DOHH2 (cell line): ENCODE results near the gene AVPR2.

Source experiments
- H3F3A ChIP-seq: fragments of 200-600 bp; sonication (generic), shearing (Covaris generic); 2 replicates; pipeline ENCODE4 v1.6.0; 2016; ENCODE audit warnings: antibody characterized with exemption, mild to moderate bottlenecking; ENCODE audit not compliant: control insufficient read depth, insufficient read depth
- H3K27ac ChIP-seq: fragments of 200-600 bp; sonication (generic); 2 replicates; pipeline ENCODE4 v1.5.1; 2014; ENCODE audit warnings: low read depth, mild to moderate bottlenecking, low read length, moderate library complexity
- H3K27me3 ChIP-seq: fragments of 200-600 bp; sonication (generic); 2 replicates; pipeline ENCODE4 v1.6.1; 2014; ENCODE audit warnings: mild to moderate bottlenecking, low read length, mixed read lengths; ENCODE audit not compliant: control insufficient read depth
- H3K36me3 ChIP-seq: fragments of 200-600 bp; sonication (generic); 2 replicates; pipeline ENCODE4 v1.6.1; 2014; ENCODE audit warnings: mild to moderate bottlenecking, low read length, moderate library complexity, mixed read lengths; ENCODE audit not compliant: control insufficient read depth
- H3K4me1 ChIP-seq: fragments of 200-600 bp; sonication (generic); 2 replicates; pipeline ENCODE4 v1.6.1; 2014; ENCODE audit warnings: mild to moderate bottlenecking, low read length, mixed read lengths; ENCODE audit not compliant: control insufficient read depth
- H3K4me2 ChIP-seq: fragments of 200-600 bp; sonication (generic); 2 replicates; pipeline ENCODE4 v1.6.0; 2014; ENCODE audit warnings: mild to moderate bottlenecking, low read length, moderate library complexity
- H3K4me3 ChIP-seq: fragments of 200-600 bp; sonication (generic); 2 replicates; pipeline ENCODE4 v1.5.1; 2014; ENCODE audit warnings: mild to moderate bottlenecking, low read length, mixed read lengths
- H3K79me2 ChIP-seq: fragments of 200-600 bp; sonication (generic); 2 replicates; pipeline ENCODE4 v1.6.1; 2014; ENCODE audit warnings: mild to moderate bottlenecking, low read length, mixed read lengths; ENCODE audit not compliant: control insufficient read depth
- H3K9me2 ChIP-seq: fragments of 200-600 bp; sonication (generic); replicated peaks from 2 replicates; pipeline ENCODE4 v1.6.1; 2014; ENCODE audit warnings: mild to moderate bottlenecking, low read length, mixed read lengths; ENCODE audit not compliant: control insufficient read depth
- H3K9me3 ChIP-seq: fragments of 200-600 bp; sonication (generic); 2 replicates; pipeline ENCODE4 v1.6.1; 2014; ENCODE audit warnings: antibody characterized with exemption, low read length, mixed read lengths; ENCODE audit not compliant: control insufficient read depth, insufficient read depth
- H4K20me1 ChIP-seq: fragments of 200-600 bp; sonication (generic); 2 replicates; pipeline ENCODE4 v1.6.0; 2014; ENCODE audit warnings: low read depth, mild to moderate bottlenecking, antibody characterized with exemption, low read length, moderate library complexity; ENCODE audit not compliant: control insufficient read depth, insufficient read depth
- EZH2phosphoT487 ChIP-seq: fragments of 200-600 bp; sonication (generic); IDR thresholded peaks from 2 replicates; pipeline ENCODE4 v1.6.1; 2017; ENCODE audit warnings: borderline replicate concordance, mild to moderate bottlenecking, antibody characterized with exemption, low read length, moderate library complexity, mixed read lengths
- TF ChIP-seq, protein P1 (sequence below): fragments of 200-600 bp; sonication (generic); IDR thresholded peaks from one replicate; pipeline ENCODE4 v1.5.1; 2014; ENCODE audit warnings: antibody characterized with exemption, mild to moderate bottlenecking, low read depth, low read length; ENCODE audit not compliant: poor library complexity, severe bottlenecking

The AVPR2 gene

DNA sequence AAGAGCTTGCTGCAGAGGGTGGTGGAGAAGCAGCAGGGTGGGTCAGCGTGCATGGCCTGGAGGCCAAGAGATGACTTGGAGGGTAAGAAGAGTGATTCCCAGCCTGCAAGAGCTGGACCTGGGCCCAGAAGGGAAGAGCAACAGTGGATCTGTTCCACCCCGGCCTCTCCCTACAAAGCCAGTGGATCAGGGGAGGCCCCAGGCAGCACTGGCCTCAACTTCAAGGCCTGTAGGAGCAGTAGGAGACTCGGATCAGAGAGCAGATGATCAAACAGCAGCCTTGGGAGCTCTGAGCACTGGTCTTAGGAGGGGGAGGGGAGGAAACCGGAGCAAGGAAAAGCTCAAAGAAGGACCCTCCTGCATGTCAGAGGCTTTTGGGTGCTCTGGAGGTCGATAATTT lies 26.1 kb upstream of the AVPR2 start:
- H4K20me1 ChIP-seq = no peaks in the 10 kb centered on the region
- peaks cover 3% of the 10 kb centered on the region; the same call in 1 of the 2 replicates for H3K27me3 ChIP-seq
- no peaks in the 10 kb centered on the region for H3K79me2 ChIP-seq
- no peaks in the 10 kb centered on the region for H3K9me2 ChIP-seq
- TF ChIP-seq EZH2phosphoT487 = no peak
- TF ChIP-seq, protein P1, sequence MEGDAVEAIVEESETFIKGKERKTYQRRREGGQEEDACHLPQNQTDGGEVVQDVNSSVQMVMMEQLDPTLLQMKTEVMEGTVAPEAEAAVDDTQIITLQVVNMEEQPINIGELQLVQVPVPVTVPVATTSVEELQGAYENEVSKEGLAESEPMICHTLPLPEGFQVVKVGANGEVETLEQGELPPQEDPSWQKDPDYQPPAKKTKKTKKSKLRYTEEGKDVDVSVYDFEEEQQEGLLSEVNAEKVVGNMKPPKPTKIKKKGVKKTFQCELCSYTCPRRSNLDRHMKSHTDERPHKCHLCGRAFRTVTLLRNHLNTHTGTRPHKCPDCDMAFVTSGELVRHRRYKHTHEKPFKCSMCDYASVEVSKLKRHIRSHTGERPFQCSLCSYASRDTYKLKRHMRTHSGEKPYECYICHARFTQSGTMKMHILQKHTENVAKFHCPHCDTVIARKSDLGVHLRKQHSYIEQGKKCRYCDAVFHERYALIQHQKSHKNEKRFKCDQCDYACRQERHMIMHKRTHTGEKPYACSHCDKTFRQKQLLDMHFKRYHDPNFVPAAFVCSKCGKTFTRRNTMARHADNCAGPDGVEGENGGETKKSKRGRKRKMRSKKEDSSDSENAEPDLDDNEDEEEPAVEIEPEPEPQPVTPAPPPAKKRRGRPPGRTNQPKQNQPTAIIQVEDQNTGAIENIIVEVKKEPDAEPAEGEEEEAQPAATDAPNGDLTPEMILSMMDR = no peak
- no peak overlapping the region for H3K4me2 ChIP-seq
- no peaks in the 10 kb centered on the region for H3K4me1 ChIP-seq
- H3K36me3 ChIP-seq = no peaks in the 10 kb centered on the region
- no peak overlapping the region for H3K4me3 ChIP-seq
- H3K9me3 ChIP-seq = no peaks in the 10 kb centered on the region
- no peaks in the 10 kb centered on the region for H3F3A ChIP-seq
- H3K27ac ChIP-seq = no peak overlapping the region

DNA sequence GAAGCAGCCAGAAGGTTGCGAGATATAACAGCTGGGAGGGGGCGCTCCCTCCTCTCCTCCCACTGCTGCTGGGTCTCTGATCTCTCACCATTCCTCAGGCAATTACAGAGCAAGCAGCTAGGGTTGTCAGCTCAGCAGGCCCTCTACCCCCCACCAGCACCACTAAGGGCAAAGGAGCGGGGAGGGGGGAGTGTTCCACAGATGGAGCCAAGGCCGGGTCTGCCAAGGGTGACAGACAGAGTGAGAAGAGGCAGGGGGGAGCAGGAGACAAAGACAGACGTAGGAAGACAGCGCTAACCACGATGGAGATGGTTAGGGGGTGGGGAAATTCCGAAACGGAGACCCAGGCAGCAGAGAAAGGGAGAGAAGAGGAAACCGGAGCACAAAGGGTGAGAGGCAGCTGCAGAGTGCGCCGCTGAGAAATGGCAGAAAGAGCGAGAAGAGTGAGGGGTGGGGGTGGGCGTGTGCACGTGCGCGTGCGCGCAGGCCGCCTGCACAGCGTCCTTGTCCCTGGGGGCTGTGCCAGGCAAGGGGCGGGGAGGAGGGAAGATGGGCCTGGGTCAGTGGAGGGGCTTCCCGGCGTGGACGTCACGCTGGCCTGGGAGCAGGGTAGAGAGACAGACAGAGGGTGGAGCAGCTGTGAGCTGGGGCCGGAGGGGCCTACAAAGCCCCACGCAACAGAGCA lies 25.4 kb upstream of the AVPR2 start:
- Histone ChIP-seq H3K9me3 (no peaks in the 10 kb centered on the region), H3K4me3 (no peak overlapping the region), H4K20me1 (no peaks in the 10 kb centered on the region), H3K79me2 (no peaks in the 10 kb centered on the region), H3K9me2 (no peaks in the 10 kb centered on the region), H3K27me3 (peaks cover 5% of the 10 kb centered on the region), H3K4me2 (no peak overlapping the region), H3K4me1 (no peaks in the 10 kb centered on the region), H3K36me3 (no peaks in the 10 kb centered on the region), H3F3A (no peaks in the 10 kb centered on the region), H3K27ac (no peak overlapping the region)
- no peak for TF ChIP-seq EZH2phosphoT487
- TF ChIP-seq, protein P1 = no peak

DNA sequence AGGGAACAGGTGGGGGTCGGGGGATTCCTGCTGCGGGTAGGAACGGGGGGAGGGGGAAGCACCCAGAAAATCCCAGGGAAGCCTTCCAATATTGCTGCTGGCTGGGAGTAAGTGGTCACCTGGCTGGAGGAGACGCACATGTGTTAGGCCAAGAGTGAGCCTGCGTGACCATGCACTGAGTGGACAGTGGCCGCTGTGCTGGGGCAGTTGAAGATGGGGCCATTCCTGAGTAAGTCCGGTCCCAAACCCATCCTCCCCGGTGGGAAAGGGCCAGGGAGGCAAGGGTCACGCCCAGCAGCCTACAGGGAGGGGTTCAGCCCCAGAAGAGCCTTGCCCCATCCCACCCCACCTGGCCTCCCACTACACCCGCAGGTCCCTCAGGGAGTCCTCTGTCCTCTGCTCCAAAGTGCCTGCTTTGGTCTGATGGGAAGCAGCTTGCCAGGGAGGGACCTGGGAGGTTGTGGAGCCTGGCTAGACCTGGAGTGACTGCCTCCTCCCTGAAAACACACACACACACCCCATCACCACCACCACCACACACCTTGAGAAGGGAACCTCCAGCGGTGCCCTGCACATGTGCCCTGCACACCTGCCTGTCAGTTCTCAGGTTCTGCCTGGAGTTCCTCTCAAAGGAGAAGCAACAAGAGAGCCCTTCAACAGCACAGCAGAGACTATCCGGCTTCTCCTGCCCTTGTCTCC lies 24.6 kb upstream of the AVPR2 start:
- Histone ChIP-seq H3F3A (no peaks in the 10 kb centered on the region), H3K9me2 (no peaks in the 10 kb centered on the region), H3K79me2 (no peaks in the 10 kb centered on the region), H3K27me3 (peaks cover 13% of the 10 kb centered on the region), H4K20me1 (no peaks in the 10 kb centered on the region), H3K9me3 (no peaks in the 10 kb centered on the region), H3K36me3 (no peaks in the 10 kb centered on the region), H3K4me3 (no peak overlapping the region), H3K4me1 (no peaks in the 10 kb centered on the region), H3K4me2 (no peak overlapping the region), H3K27ac (no peak overlapping the region)
- TF ChIP-seq, protein P1 = no peak
- TF ChIP-seq EZH2phosphoT487 = no peak
